Posterior vena cava (tissue), 2 donors: ENCODE results near the gene PRM1. TPM values are rescaled to one million over a fixed set of nuclear protein-coding genes. Genes with fewer than 3 reads are reported as not detected.
"Not testable (repeated sequence)": the region's sequence is repeated elsewhere in the genome, so short reads cannot be mapped to it uniquely, and the experiment has no call there.

ENCODE experiments used
- DNase-seq: peaks from one replicate; pipeline ENCODE4 v3.0.0-alpha.2; 2020; ENCODE audit warnings: low spot score
- intact Hi-C, 2 donors: fragments of 100-400 bp; cut with DNase I; formaldehyde crosslinking; loops; one replicate each; pipeline versions ENCODE4 v1.14.1 to v1.14.2; 2022 to 2023
- total RNA-seq, 2 donors: library from RNA; stranded (reverse); fragmentation: NEBNext Ultra II Directional; extraction: Animal tissue kit (Norgen Biotek cat#: 25700); gene quantifications; one replicate each; pipeline ENCODE4 v1.2.1, GENCODE V29; 2021
- donor health status: DM: yes; HTN: yes; CAD: no.
- donor health status: DM: yes; HTN: yes; CAD: no.

PRM1 gene
- total RNA-seq, 2 donors from 2014 or later, result not detected

DNA sequence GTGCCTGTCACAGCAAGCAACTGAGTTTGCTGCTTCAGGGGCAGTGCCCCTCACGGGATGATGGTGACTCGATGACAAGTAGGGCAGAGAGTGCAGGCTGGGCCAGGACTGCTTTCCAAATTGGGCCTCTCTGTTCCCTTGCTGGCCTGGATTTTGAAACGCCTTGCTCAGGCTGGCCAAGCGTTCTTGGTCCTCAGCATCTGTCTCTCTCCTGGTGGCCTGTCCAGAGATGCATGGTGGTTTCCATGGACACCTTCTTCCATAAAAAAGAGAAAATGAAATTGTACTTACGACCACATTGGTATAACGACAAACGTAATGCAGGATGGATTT, 19.4 kb upstream of the PRM1 start:
- no peak for DNase-seq
- intact Hi-C loops, result no loop called here

DNA sequence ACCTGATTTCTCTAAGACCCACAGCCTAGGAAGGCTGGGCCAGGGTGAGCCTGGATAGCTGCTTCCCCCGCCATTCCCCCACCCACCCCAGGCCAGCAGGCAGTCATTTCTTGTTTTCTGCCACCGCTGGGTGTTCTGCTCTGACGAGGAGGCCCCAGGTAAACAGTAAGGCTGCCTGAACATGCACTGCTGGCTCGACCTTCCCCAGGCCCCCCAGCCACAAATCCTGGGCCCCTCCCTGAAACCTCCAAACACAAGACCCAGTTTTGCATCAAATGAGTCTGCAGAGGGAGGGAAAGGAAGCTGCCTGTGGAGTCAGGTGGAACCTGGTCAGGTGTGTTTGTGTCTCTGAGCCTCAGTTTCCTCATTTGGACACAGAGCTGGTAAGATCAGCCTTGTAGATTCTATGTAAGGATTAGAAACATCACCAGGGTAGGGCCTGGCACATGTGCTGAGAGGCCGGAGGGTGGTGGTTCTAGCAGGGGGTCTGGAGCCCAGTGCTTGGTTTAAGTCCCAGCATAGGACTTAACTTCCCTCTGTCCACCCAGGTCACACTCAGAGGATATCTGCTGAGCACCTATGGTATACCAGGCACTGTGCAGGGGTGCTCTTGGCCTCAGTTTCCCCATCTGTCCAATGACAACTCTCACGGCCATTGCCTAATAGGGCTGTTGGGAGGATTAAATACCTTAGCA, 18.9 kb upstream of the PRM1 start:
- intact Hi-C loops, result no loop called here
- no peak for DNase-seq

DNA sequence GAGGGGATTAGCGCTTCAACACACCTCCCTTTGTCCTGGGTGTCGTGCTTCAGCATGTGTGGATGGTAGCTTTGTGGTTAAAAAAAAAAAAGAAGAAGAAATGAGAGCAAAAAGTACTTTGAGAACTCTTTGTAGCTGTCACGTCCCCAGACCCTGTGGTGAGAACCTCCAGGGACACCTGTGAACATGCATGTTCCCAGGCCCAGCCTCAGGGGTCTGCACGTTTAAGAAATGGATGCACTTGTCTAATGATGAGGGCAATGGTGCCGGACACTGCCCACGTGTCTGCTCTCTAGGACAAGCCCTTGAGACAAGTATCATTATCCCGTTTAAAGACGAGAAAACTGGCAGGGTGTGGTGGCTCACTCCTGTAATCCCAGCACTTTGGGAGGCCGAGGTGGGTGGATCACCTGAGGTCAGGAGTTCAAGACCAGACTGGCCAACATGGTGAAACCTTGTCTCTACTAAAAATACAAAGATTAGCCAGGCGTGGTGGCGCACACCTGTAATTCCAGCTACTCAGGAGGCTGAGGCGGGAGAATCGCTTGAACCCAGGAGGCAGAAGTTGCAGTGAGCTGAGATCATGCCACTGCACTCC, 17.9 kb upstream of the PRM1 start:
- DNase-seq, intact Hi-C loops: not testable (repeated sequence)

DNA sequence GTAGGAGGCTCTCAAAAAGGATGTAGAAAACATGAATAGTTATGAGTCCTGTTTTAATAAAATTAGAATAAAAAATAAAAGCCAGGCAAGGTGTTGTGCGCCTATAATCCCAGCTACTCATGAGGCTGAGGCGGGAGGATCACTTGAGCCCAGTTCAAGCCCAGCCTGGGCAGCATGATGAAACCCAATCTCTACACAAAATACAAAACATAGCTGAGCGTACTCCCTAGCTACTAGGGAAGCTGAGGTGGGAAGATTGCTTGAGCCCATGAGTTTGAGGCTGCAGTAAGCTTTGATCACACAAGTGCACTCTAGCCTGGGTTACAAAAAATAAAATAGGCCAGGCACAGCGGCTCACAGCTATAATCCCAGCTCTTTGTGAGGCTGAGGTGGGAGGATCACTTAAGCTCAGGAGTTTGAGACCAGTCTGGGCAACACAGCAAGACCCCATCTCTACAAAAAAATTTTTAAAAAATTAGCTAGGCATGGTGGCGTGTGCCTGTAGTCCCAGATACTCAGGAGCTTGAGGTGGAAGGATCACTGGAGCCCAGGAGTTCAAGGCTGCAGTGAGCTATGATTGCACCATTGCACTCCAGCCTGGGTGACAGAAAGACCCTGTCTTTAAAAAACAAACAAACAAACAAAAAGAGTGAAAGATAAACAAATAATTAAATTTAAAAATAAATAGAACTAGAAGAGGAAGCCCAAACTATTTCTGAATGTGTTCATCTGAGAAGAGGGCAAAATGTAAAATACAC, 17.2 kb upstream of the PRM1 start:
- no peak for DNase-seq
- intact Hi-C loops, result no loop called here

DNA sequence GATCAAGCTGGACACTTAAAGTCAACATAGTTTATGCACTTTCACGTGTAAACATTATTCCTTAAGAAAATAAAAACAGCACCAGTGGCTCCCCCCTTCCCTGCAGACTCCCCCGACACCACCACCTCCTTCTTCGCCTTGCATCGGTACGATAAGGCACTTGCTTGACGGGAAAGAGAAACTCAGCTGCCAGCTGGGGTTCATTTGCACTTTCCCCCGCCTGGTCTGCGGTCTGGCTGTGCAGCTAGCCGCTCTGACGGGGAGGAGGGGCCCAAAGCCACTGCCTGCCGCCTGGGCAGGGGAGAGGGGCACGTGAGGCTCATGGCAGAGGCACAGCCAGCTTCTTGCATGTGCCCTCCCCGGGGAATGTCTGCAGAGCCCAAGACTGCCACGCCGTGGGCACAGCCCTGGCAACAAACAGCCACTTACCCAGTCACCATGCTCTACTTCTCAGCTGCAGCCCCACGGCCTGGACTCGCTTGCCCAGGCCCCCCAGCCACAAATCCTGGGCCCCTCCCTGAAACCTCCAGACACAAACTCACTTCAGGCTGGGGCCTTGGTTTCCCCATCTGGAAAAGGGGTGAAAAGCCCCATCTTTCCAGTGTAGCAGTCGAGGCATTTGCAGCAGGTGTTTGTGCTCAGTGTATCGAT, 16.5 kb upstream of the PRM1 start:
- intact Hi-C loops, result no loop called here
- peak; percentile 86 for DNase-seq

DNA sequence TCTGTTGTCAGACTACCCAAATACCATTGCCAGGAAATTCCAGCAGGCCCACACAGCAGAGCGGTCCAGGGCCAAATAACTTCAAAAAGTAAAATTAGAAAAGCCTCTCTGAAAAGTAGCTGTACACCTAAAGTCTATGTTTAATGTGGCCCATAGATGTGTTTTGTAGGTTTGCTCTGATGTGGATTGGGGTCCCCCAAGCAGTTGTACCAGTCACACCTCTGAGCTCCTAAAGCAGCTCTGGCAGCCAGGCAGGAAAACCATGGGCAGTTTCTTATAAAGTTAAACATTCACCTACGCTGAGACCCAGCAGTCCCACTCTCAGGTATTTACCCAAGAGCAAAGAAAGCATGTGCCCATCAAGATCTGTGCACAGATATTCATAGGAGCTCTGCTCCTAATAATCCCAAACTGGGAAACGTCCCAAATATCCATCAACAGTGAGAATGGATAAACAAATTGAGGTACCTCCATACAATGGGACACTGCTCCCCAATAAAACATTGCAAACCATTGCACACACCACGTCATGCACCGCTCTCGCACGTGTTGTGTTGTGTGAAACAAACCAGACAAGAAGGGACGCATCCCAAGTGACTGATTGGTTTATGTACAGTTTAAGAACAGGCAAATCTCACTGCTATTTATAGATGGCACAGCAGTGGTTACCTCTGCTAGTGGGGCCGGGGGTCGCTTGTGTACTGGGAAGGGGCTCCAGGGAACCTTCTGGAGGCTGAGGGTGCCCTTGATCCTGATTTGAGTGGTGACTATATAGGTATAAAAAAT, 15.8 kb upstream of the PRM1 start:
- intact Hi-C loops, result no loop called here
- DNase-seq, result no peak

DNA sequence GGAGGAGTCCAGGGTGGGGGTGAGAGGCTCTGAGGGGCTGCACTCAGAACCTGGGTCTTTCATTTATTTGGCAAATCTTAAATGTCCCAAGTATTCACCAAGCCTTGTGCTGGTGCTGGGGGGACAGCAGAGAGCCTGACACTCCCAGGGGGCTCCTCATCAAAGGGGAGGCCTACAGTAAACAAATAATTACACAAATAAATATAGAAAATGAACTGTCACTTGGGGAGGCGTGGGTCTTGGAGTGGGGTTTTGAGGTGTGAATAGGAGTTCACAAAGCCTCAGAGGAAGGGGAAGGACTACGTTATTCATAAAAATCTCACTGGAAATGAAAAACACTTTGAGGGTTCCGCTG, 15.2 kb upstream of the PRM1 start:
- DNase-seq, result no peak
- intact Hi-C loops, result no loop called here

DNA sequence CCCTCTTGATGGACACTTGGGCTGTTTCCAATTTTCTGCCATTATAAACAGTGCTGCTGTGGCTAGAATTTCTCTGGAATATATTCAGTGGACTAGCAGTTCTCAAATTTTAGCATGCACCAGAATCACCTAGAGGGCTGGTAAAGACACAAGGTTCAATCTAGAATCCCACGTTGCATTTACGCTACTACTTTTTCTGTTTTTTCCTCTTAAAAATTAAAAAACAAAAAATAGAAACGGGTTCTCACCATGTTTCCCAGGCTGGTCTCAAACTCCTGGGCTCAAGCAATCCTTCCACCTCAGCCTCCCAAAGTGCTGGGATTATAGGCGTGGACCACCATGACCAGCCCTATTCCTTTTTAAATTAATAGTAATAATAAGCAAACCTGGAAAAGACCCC, 14.5 kb upstream of the PRM1 start:
- no peak for DNase-seq
- intact Hi-C loops, result no loop called here

DNA sequence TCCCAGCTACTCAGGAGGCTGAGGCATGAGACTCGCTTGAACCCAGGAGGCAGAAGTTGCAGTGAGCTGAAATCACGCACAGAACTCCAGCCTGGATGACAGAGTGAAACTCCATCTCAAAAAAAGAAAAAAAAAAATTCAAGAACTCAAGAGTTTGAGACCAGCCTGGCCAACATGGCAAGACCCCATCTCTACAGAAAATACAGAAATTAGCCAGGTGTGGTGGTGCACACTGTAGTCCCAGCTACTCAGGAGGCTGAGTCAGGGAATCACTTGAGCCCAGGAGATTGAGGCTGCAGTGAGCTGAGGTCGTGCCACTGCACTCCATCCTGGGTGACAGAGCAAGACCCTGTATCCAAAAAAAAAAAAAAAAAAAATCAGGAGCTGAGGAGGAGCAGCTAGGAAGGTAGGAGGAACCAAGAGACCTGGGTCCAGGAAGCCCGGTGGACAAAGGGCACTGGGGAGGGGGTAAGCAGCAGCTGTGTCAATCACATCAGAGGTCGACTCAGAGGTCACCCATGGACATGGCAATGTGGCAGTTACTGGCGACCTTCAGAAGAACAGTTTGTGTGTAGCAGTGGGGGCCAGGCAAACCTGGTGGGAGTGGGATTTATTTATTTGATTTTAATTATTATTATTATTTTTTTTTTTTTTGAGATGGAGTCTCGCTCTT, 11.1 kb upstream of the PRM1 start:
- intact Hi-C loops, result no loop called here
- no peak for DNase-seq

DNA sequence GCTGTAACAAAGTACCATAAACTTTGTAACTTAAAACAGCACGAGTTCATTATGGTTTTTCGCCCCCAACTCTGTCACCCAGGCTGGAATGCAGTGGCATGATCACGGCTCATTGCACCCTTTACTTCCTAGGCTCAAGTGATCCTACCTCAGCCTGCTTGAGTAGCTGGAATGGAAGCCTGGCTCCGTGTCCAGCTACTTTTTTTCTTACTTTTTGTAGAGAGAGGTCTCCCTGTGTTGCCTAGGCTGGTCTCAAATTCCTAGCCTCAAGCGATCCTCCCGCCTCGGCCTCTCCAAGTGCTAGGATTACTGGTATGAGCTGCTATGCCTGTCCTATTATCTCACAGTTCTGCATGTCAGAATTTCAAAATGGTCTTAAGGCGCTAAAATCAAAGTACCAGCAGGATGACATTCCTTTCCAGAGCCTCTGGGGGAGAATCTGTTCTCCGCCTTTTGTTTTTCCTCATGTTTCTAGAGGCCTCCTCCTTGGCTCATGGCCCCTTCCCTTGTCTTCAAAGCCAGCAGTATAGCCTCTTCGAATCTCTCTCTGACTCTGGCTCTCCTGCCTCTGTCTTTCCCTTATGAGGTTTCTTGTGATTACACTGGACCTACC, 10.1 kb upstream of the PRM1 start:
- intact Hi-C loops, result loop anchor here in 1 of 2 donors (2.0 kb wide), 1 partner anchor 22 kb away; the partner anchor contains the start of gene TNP2
- DNase-seq, result no peak

DNA sequence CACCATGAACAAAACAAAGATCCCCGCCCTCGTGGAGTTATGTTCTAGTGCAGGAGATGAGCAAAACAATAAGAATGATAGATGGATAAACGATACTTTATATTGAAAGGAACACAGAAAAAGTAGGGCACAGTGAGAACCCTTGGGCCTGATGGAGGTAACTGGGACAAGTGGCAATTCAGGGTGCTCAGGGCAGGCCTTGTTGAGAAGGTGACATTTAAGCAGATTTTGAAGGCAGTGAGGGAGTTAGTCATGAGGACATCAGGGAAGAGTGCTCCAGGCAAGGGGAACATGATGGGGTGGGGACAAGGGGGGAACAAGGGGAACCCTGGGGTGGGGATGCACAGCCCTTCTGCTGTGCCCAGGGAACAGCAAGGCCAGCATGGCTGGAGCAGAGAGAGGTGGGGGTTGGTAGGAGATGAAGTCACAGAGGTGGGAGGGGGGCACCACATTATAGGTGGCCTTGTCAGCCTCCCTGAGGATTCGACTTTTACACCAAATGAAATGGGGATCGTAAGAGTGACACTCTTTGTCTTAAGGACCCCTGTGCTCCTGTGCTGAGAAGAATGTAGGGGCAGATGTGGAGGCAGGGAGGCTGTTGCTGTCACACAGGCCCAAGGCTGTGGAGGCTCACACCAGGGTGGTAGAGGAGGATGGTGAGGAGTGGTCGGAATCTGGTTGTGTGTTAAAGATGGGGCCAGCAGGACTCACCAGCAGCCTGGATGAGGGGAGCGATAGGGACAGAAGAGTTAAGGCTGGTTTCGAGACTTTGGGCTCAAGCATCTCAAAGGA, 9.2 kb upstream of the PRM1 start:
- intact Hi-C loops, result loop anchor here in 1 of 2 donors (2.0 kb wide), 1 partner anchor 21 kb away; the partner anchor contains the start of gene TNP2
- DNase-seq, result no peak

DNA sequence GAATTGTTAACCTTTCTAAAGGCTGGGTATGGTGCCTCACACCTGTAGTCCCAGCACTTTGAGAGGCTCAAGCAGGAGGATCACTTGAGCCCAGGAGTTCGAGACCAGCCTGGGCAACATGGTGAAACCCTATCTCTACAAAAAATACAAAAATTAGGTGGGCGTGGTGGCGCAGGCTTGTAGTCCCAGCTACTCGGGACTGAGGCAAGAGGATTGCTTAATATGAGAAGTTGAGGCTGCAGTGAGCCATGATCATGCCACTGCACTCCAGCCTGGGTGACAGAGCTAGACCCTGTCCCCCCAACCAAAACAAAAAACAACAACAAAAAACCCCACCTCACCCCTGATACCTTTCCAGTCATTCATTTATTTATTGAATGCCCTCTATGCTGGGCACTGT, 8.6 kb upstream of the PRM1 start:
- intact Hi-C loops, result loop anchor here in 1 of 2 donors (2.0 kb wide), 1 partner anchor 21 kb away; the partner anchor contains the start of gene TNP2

DNA sequence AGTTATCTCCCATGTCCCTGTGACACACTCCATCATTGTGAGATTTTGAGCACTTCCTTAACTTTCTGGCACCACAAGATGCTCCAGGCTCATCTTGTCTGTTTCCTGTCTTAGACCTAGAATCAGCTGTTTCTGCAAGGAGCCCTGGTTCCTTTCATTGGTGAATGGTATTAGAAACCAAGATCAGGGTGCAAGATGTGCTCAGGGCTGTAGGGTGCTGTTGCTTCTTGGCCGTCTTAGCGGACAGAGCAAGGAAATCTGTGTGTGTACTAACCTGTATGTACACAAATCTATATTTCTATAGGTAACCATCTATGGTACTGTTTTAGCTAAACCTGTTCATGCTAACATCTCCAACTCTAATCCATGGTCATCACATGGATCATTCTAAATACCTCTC, 8.1 kb upstream of the PRM1 start:
- intact Hi-C loops, result no loop called here
- no peak for DNase-seq

More for the DNA sequence above, 8.6 kb upstream of the PRM1 start:
- not testable (repeated sequence) for DNase-seq

DNA sequence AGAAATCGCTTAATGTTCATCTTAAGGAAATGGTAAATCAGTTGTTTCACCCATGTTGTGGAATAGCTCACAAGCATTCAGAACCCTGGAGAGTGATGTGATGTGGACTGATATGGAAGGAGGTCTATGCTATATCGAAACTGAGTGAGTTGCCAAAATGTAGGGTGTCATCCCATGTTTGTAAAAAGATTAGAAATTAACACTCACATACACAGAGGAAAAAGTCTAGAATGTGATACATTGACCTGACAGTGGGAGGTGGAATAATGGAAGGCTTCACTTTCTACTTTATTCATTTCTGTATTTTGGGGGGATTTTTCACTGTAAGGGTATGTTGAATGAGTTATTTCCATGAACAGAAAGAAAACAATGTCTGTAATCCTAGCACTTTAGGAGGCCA, 4.7 kb upstream of the PRM1 start:
- DNase-seq, result no peak
- intact Hi-C loops, result no loop called here

DNA sequence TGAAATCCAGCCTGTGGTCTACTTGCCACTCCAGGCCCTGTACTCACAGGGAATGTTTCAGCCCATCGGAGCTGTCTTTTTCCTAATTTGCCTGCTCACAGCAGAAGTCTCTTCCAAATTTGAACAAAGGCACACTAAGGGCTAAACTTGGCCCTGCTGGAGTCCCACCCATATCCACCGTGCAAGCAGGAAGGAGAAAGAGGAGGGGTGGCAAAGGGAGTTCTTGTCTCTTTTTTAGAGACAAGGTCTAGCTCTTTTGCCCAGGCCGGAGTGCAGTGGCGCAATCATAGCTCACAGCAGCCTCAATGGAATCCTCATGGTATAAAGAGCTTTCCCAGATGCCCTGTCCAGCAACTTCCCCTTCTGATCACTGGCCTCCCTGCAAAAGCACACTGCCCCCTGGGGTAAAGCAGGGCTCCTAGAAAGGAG, 2.7 kb upstream of the PRM1 start:
- DNase-seq, result no peak

DNA sequence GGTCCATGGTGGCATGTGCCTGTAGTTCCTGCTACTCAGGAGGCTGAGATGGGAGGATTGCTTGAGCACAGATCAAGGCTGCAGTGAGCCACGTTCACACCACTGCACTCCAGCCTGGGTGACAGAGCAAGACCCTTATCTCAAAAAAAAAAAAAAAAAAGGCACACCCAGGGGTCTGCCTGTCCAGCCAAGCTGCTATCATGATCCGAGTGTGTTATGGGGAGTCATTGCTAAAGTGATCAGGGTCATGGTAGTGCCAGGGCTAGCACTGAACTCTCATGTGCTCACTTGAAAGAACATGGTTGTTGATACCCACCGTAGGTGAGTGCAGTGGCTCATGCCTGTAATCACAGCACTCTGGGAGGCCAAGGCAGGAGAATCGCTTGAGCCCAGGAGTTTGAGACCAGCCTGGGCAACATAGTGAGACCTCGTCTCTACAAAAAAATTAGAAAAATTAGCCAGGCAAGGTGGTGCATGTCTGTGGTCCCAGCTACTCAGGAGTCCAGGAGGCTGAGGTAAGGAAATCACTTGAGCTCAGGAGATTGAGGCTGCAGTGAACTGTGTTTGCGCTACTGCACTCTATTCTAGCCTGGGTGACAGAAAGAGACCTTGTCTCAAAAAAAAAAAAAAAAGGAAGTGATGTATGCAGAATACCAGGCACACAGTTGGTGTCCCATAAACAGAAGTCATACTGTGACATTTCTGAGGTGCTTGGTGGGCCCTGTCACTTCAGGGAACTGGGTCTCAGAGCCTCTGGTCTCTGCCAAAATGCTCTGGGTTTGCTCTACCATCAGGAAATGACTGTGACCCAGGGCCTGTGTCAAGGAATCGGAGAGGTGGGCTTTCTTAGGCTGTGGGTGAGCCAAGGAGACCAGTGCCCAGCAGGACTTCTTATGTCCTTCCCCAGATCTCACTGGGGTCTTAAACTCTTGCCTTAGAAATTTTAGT, 2.2 kb downstream of the PRM1 start:
- no peak for DNase-seq
- intact Hi-C loops, result no loop called here

More for the DNA sequence above, 2.7 kb upstream of the PRM1 start:
- intact Hi-C loops, result no loop called here
